HG02623 (cell line): ENCODE data around the gene SNRPB.
"Not testable (repeated sequence)": the region's sequence is repeated elsewhere in the genome, so short reads cannot be mapped to it uniquely, and the experiment has no call there.

Source experiments
- ATAC-seq: cut with Tn5 transposase; IDR thresholded peaks from one replicate; pipeline ENCODE4 v1.9.1; 2021; ENCODE audit warnings: moderate library complexity; ENCODE audit not compliant: unreplicated experiment

Gene SNRPB

GRCh38 chr20:2470423-2471193 lies at the start of gene SNRPB:
SNRPB (minus strand) TSS chr20:2470789; CDS start chr20:2470690, 99 bp downstream.
- ATAC-seq = peak; percentile 97

GRCh38 chr20:2519115-2519809 lies 48.7 kb upstream of the SNRPB start:
- no peak for ATAC-seq

GRCh38 chr20:2518558-2518957 lies 48.0 kb upstream of the SNRPB start:
- ATAC-seq = no peak

GRCh38 chr20:2518096-2518495 lies 47.5 kb upstream of the SNRPB start:
- ATAC-seq = no peak

GRCh38 chr20:2516399-2516798 lies 45.8 kb upstream of the SNRPB start:
- no peak for ATAC-seq

GRCh38 chr20:2515203-2515602 lies 44.6 kb upstream of the SNRPB start:
- ATAC-seq = no peak

- ATAC-seq = no peak
Observed at GRCh38 chr20:2509794-2510193, 39.2 kb upstream of the SNRPB start.

GRCh38 chr20:2509468-2509781 lies 38.8 kb upstream of the SNRPB start:
- ATAC-seq = no peak

GRCh38 chr20:2508631-2509467 lies 38.3 kb upstream of the SNRPB start, which contains the start of gene ZNF343:
ZNF343 (minus strand) TSS chr20:2508915; CDS start chr20:2493895, 15,020 bp downstream.
- peak; percentile 96 for ATAC-seq

GRCh38 chr20:2507875-2508630 lies 37.5 kb upstream of the SNRPB start:
- ATAC-seq = no peak

GRCh38 chr20:2507464-2507863 lies 36.9 kb upstream of the SNRPB start:
- no peak for ATAC-seq

GRCh38 chr20:2506426-2506825 lies 35.8 kb upstream of the SNRPB start:
- ATAC-seq = not testable (repeated sequence)

- ATAC-seq = not testable (repeated sequence)
Observed at GRCh38 chr20:2504803-2505202, 34.2 kb upstream of the SNRPB start.

- ATAC-seq = not testable (repeated sequence)
Observed at GRCh38 chr20:2502808-2503384, 32.3 kb upstream of the SNRPB start.

GRCh38 chr20:2485661-2486060 lies 15.1 kb upstream of the SNRPB start:
- ATAC-seq = no peak

- ATAC-seq = no peak
Observed at GRCh38 chr20:2485080-2485479, 14.5 kb upstream of the SNRPB start.

GRCh38 chr20:2483504-2483903 lies 12.9 kb upstream of the SNRPB start:
- ATAC-seq = no peak

GRCh38 chr20:2480381-2480780 lies 9.8 kb upstream of the SNRPB start:
- no peak for ATAC-seq

GRCh38 chr20:2476742-2477615 lies 6.4 kb upstream of the SNRPB start:
- no peak for ATAC-seq
